NCI-H524 treated with DMSO at 0.1 percent for 48 hours (cell line): ENCODE results near the gene ADGRA1.
"Not testable (repeated sequence)": the region's sequence is repeated elsewhere in the genome, so short reads cannot be mapped to it uniquely, and the experiment has no call there.

Experiments
- DNase-seq: peaks from one replicate; lab custom pipeline; 2025; lab: John Stamatoyannopoulos, UW

ADGRA1 gene

GRCh38 chr10:133096616-133097269 lies 9.0 kb downstream of the ADGRA1 start:
- no peak for DNase-seq

DNA sequence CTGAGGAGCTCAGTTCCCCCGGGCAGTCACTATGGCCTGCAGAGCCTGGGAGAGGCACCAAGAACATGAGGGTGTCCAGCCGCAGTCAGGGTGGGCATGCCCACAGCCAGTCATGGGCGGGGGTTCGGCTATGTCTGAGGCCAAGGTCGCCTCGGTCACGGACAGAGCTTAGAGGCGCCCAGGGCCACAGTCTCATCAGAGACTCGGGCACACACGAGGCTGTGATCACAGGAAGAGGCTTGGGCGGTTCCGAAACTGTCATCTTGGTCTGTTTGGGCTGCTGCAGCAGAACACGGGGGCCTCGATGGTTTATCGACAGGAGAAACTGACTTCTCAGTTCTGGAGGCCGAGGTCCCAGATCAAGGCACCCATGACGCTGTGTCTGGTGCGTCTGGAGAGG lies 9.7 kb downstream of the ADGRA1 start:
- no peak for DNase-seq

GRCh38 chr10:133097961-133098360 lies 10.2 kb downstream of the ADGRA1 start:
- no peak for DNase-seq

DNA sequence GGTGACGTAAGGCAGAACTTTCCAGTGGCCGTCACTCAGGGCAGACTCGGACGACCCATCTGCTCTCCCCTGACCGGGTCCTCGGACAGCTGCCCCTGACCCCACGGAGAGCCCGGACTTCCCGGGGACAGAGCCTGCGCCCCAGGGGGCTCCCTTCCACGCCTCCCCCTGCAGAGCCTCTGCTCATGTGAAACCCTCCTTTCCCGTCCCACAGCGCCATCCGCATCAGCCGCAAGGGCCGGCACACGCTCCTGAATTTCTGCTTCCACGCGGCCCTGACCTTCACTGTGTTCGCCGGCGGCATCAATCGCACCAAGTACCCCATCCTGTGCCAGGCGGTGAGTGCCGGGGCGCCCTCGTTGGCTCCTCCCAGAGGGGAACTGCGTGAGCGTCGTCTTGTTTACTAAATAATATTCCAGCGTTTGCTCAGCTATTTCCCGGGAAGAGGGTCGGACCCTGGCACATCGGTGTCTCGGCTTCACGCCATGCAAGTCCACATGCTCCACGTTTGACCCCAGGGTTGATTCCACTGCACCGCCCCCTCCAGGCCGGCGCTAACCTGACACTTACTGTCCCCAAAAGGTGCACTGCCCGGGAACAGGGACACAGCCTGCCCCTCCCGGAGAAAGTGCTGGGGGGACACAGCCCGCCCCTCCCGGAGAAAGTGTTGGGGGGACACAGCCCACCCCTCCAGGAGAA lies 10.9 kb downstream of the ADGRA1 start:
- no peak for DNase-seq

DNA sequence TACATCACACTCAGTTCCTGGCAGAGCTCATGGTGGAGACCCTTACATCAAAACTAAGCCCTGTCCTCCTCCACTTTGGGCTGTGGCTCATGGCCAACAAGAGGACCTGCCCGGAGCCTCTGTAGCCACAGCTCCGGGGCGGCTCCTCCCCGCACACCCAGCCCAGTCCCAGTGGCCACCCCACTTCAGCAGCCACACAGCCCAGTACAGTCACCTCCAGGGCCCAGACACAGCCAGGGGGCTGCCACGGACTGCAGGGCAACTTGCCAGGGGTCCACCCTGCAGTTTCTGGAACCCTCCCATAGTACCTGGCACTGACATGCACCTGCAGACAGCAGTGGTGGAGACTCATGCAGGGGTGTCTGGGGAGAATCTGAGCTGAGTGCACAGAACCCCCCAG lies 11.8 kb downstream of the ADGRA1 start:
- DNase-seq: no peak

- DNase-seq: no peak
Measured at GRCh38 chr10:133100186-133100585, 12.5 kb downstream of the ADGRA1 start.

- DNase-seq: no peak
Measured at GRCh38 chr10:133100706-133101415, 13.1 kb downstream of the ADGRA1 start.

GRCh38 chr10:133101416-133101810 lies 13.7 kb downstream of the ADGRA1 start:
- DNase-seq: no peak

- no peak for DNase-seq
Measured at GRCh38 chr10:133102415-133103095, 14.8 kb downstream of the ADGRA1 start.

DNA sequence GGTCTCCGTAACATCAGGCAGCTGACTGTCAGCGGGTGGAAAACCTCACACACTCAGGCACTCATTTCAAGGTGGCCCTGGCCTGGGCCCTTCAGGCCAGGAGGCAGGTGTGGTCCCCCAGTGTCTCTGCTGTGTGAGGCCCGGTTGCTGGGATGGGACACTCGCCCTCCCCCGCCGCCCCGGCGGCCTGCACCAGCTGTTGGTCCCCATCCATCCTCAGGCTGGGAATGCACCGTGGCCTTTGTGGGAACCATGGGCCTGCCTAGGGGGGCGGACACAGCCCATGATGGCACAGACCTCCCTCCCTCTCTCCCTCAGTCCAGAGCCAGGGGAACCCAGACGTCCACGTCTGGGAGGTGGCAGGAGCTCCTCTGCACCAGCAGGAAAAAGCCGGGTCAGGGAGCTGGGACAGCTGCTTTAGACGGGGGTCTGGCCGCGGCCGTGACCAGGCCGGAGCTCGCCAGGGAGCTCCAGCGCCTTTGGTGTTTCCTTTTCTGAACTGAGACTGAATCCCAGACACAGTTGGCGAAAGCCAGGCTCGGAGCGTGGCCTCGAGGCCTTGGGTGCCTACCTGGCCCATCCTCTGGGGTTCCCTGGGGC lies 15.7 kb downstream of the ADGRA1 start:
- no peak for DNase-seq

DNA sequence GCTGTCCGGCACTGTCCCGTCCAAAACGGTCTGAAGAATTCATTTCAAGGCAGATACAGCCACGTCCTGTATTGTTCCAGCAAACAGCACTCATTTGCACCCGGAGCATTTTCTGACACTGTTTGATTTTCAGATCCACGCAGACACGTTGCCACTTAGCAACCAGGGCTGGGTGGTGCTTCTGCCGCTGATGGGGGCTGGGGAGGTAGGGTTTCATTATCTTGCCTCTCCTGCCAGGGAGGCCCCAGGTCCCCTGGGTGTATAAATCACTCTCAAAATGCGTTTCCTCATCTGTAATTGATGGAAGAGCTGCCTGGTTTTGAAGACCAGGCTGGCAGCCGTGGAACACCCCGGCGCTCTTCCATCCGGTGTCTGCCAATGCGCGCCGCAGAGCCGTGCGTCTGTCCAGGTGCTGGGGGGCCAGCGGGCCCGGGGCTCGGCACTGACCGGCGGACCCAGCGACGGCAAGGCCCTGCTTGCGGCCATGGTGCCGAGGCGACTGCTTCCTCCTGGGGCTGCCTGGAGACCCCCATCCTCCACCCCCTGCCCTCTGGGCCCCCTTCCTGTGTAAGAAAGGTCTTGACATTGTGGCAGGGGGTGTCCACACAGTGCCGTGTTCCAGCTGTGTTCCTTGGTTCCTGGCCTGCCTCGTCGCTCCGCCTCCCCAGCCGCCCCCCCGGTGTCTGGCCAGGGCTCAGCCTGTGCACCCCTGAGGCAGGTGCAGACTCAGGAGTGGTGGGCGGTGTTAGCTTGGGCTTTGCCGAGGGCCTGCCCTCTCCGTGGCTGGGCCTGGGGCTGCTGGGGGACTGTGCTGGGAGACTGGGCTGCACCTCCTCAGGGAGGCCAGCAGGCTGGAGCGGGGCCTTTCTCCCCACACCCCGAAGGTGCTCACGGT lies 16.6 kb downstream of the ADGRA1 start:
- no peak for DNase-seq

DNA sequence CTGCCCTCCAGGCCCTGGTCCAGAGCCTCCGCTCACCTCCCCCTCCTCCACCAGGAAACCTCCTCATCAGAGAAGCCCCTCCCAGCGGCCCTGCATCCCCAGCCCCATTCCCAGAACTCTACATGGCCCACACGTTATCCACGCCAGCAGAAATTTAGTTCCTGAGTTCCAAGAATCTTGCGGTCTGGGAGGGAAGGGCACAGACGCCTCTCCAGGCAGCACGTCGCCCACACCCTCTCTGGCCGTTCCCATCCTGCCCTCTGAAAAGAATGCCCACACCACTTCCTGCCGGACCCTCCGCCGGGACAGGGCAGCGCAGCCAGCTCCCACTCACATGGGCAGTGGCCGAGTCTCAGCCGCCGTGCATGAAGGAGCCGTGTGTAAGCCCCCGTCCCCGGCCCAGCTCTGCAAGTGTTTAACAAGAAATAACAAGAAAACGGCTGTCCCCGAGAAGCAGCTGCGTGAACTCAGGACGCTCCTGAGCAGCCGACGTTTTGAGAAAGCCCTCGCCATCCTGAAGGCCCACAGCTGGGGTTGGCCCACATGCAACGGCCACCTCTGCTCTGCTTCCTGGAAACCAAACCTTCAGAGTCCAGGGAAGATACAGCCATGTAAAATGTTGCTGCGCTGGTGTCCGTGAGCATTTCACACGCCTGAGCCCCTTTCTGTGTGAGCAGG lies 17.4 kb downstream of the ADGRA1 start:
- no peak for DNase-seq

GRCh38 chr10:133105686-133106390 lies 18.1 kb downstream of the ADGRA1 start:
- no peak for DNase-seq

GRCh38 chr10:133106516-133106915 lies 18.8 kb downstream of the ADGRA1 start:
- DNase-seq: no peak

DNA sequence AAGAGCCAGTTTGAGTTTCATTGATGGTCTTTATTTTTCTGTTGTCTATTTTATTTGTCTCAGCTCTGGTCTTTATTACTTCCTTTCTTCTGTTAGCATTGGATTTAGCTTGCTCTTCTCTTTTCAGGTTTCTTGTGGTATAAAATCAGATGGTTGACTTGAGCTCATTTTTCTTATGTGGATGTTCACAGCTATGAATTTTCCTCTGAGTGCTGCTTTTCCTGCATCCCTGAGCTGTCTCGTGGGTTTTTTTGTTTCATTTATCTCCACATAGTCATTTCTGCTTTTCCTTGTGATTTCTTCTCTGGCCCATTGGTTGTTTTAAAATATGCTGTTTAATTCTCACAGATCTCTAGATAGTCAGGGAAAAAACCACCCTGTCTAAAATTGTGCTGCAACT lies 19.7 kb downstream of the ADGRA1 start:
- DNase-seq: no peak

DNA sequence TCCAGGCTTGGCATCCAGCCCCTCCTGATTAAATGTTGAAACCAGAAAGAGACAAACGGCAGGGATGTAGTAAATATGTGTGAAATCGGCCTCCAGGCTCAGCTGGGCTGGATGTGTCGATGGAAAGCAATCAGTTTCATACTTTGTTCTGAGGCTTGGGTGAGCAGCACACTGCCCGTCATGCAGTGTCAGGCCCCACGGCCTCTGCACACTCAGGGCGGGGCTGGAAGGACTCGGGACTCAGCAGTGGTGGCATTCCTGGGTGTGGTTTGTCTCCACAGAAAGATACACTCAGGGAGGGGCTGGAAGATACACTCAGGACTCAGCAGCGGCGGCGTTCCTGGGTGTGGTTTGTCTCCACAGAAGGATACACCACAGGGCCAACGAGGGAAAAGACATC lies 22.0 kb downstream of the ADGRA1 start:
- no peak for DNase-seq

DNA sequence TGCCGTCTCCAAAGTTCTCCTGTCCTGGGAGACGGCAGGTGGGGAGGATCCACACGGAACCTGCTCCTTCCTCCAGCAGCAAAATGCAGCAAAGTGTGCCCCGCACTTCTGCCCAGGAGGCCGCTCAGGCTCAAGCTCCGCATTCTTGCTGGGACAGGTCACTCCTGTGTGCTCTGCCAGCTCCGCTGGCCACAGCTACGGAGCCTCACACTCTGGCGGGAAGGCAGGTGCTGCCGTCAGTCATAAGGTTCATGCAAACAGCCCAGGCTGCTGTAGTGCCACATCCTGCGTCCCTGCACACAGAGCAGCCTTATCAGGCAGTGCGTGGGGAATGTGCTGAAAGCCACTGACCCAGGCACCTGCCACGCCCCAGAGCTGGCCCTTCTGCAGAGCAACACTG lies 22.4 kb downstream of the ADGRA1 start:
- no peak for DNase-seq

DNA sequence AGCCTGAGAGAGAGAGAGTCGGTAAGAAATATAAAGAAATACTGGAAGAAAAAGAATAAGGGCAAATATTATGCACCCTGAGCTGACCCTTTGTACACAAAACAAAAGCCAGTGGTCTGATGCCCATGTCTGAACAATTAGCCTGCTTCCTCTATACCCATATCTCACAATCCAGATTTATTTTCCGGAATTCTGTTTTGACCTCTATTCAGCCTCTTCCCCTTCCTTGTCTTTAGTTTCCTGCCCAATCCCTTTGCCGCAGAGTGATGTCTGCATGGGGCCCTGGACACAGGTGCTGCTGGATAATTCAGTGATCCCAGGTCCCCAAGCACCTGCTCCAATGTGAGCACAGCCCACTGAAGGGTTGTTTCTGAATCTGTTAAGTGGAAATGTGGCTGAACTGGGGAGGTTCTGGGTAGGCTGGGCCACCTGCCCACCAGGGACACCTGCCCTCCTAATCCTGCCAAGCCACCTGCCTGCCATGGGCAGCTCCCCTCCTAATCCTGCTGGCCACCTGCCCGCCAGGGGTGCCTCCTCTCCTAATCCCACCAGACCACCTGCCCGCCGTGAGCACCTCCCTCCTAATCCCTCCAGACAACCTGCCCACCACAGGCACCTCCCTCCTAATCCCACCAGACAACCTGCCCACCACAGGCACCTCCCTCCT lies 23.0 kb downstream of the ADGRA1 start:
- DNase-seq: no peak

GRCh38 chr10:133111640-133112039 lies 23.9 kb downstream of the ADGRA1 start:
- not testable (repeated sequence) for DNase-seq
